Activated CD8-positive, alpha-beta memory T cell treated with anti-CD3 and anti-CD28 coated beads, Interleukin-2, amount 10 ng/mL, durations not matched to agents 7 days and 5 days (primary cell): ENCODE data around the gene TMEM50B. TPM values are rescaled to one million over a fixed set of nuclear protein-coding genes. Genes with fewer than 3 reads are reported as not detected.
"Not testable (repeated sequence)": the region's sequence is repeated elsewhere in the genome, so short reads cannot be mapped to it uniquely, and the experiment has no call there.

Experiments
- ATAC-seq: fragments of 150-1000 bp; cut with Tn5 transposase; one replicate; pipeline ENCODE4 v1.10.0; 2021; ENCODE audit warnings: moderate library complexity
- CTCF ChIA-PET: fragments of 350-600 bp; sonication (Branson Sonifier 250); formaldehyde crosslinking; loops from one replicate; lab custom pipeline; 2021; ENCODE audit warnings: antibody characterized with exemption; lab: Charles Lee
- DNase-seq: peaks from one replicate; pipeline ENCODE4 v3.0.0-alpha.2; 2020
- H3K27ac Mint-ChIP-seq: one replicate; pipeline ENCODE4 v1.8.0; 2021; ENCODE audit warnings: mild to moderate bottlenecking, mixed read lengths
- H3K27me3 Mint-ChIP-seq: one replicate; pipeline ENCODE4 v1.8.0; 2021; ENCODE audit warnings: mixed read lengths
- H3K36me3 Mint-ChIP-seq: one replicate; pipeline ENCODE4 v1.8.0; 2021; ENCODE audit warnings: mild to moderate bottlenecking, mixed read lengths
- H3K4me1 Mint-ChIP-seq: one replicate; pipeline ENCODE4 v1.8.0; 2021; ENCODE audit warnings: mixed read lengths
- H3K4me3 Mint-ChIP-seq: one replicate; pipeline ENCODE4 v1.8.0; 2021; ENCODE audit warnings: mild to moderate bottlenecking, moderate library complexity, mixed read lengths
- H3K9me3 Mint-ChIP-seq: one replicate; pipeline ENCODE4 v1.8.0; 2022; ENCODE audit warnings: low read depth, mixed read lengths
- total RNA-seq, 2 experiments: library from RNA; stranded (reverse); gene quantifications; one replicate each; pipeline ENCODE4 v1.2.3, GENCODE V29; 2021

TMEM50B gene
- total RNA-seq, 2 experiments from 2014 or later, result 23.6 to 32.7 TPM

- not testable (repeated sequence) for DNase-seq, H3K27me3 Mint-ChIP-seq, H3K9me3 Mint-ChIP-seq, H3K27ac Mint-ChIP-seq, H3K4me1 Mint-ChIP-seq, ATAC-seq, H3K4me3 Mint-ChIP-seq
- peaks cover 15% of the 10 kb centered on the region for H3K36me3 Mint-ChIP-seq
- CTCF ChIA-PET, result interaction anchor here (1.8 kb wide), 1 partner anchor 24 kb away, joined by 5 read pairs; no protein-coding TSS in a partner anchor
These were observed 10.6 kb downstream of the TMEM50B start for GRCh38 chr21:33469183-33469582.

- no peak overlapping the region for H3K4me3 Mint-ChIP-seq
- peaks cover 7% of the 10 kb centered on the region for H3K36me3 Mint-ChIP-seq
- DNase-seq, result no peak
- H3K27me3 Mint-ChIP-seq, result no peaks in the 10 kb centered on the region
- H3K4me1 Mint-ChIP-seq, result no peaks in the 10 kb centered on the region
- no peak overlapping the region for H3K27ac Mint-ChIP-seq
- no peak for ATAC-seq
- H3K9me3 Mint-ChIP-seq, result no peaks in the 10 kb centered on the region
- CTCF ChIA-PET, result interaction anchor here (1.8 kb wide), 1 partner anchor 17 kb away, joined by 6 read pairs; no protein-coding TSS in a partner anchor
These were observed 18.1 kb downstream of the TMEM50B start for GRCh38 chr21:33461538-33462250.

- Mint-ChIP-seq H3K36me3 (peaks cover 6% of the 10 kb centered on the region), H3K27me3 (no peaks in the 10 kb centered on the region), H3K27ac (no peak overlapping the region), H3K4me1 (no peaks in the 10 kb centered on the region), H3K9me3 (no peaks in the 10 kb centered on the region), H3K4me3 (no peak overlapping the region)
- CTCF ChIA-PET, result interaction anchor here (0.6 kb wide), 1 partner anchor 361 kb away, joined by 6 read pairs; no protein-coding TSS in a partner anchor
- ATAC-seq (no peak), DNase-seq (no peak)
These were observed 20.9 kb downstream of the TMEM50B start for GRCh38 chr21:33458861-33459260.

GRCh38 chr21:33455686-33456446 is 23.9 kb downstream of the TMEM50B start:
- Mint-ChIP-seq H3K27me3 (no peaks in the 10 kb centered on the region), H3K9me3 (no peaks in the 10 kb centered on the region), H3K4me3 (no peak overlapping the region), H3K27ac (no peak overlapping the region), H3K36me3 (peaks cover 16% of the 10 kb centered on the region), H3K4me1 (no peaks in the 10 kb centered on the region)
- ATAC-seq (no peak), DNase-seq (no peak)
- CTCF ChIA-PET, result interaction anchor here (1.3 to 1.5 kb wide), 2 partner anchors 11 to 95 kb away, joined by 5 to 7 read pairs; no protein-coding TSS in a partner anchor

- CTCF ChIA-PET, result interaction anchor here (1.2 to 1.5 kb wide), 3 partner anchors 67 to 255 kb away, joined by 3 to 4 read pairs (median 3); no protein-coding TSS in a partner anchor
- Mint-ChIP-seq H3K4me3 (no peak overlapping the region), H3K9me3 (no peaks in the 10 kb centered on the region), H3K36me3 (peaks cover 15% of the 10 kb centered on the region), H3K27me3 (no peaks in the 10 kb centered on the region), H3K4me1 (no peaks in the 10 kb centered on the region), H3K27ac (no peak overlapping the region)
- DNase-seq (no peak), ATAC-seq (no peak)
These were observed 27.4 kb downstream of the TMEM50B start for GRCh38 chr21:33452362-33452761.

- H3K4me1 Mint-ChIP-seq, result no peaks in the 10 kb centered on the region
- peaks cover 15% of the 10 kb centered on the region for H3K36me3 Mint-ChIP-seq
- DNase-seq (no peak), ATAC-seq (no peak)
- no peaks in the 10 kb centered on the region for H3K9me3 Mint-ChIP-seq
- no peak overlapping the region for H3K4me3 Mint-ChIP-seq
- no peak overlapping the region for H3K27ac Mint-ChIP-seq
- H3K27me3 Mint-ChIP-seq, result no peaks in the 10 kb centered on the region
- CTCF ChIA-PET, result interaction anchor here (1.2 to 1.5 kb wide), 3 partner anchors 67 to 254 kb away, joined by 3 to 4 read pairs (median 3); no protein-coding TSS in a partner anchor
These were observed 28.1 kb downstream of the TMEM50B start for GRCh38 chr21:33451634-33452071.

GRCh38 chr21:33449616-33450015 is 30.2 kb downstream of the TMEM50B start:
- no peak overlapping the region for H3K4me3 Mint-ChIP-seq
- ATAC-seq, result no peak

GRCh38 chr21:33446620-33447019 is 33.2 kb downstream of the TMEM50B start:
- not testable (repeated sequence) for H3K4me1 Mint-ChIP-seq, H3K27ac Mint-ChIP-seq, ATAC-seq, H3K4me3 Mint-ChIP-seq, H3K27me3 Mint-ChIP-seq, DNase-seq, H3K36me3 Mint-ChIP-seq, H3K9me3 Mint-ChIP-seq
- CTCF ChIA-PET, result interaction anchor here (0.9 to 5.2 kb wide), 6 partner anchors 85 to 251 kb away, joined by 3 to 25 read pairs (median 5); no protein-coding TSS in a partner anchor

More at GRCh38 chr21:33449616-33450015, 30.2 kb downstream of the TMEM50B start:
- Mint-ChIP-seq H3K27me3 (no peaks in the 10 kb centered on the region), H3K36me3 (peaks cover 18% of the 10 kb centered on the region), H3K27ac (no peak overlapping the region), H3K9me3 (no peaks in the 10 kb centered on the region), H3K4me1 (peaks cover 3% of the 10 kb centered on the region)
- CTCF ChIA-PET, result interaction anchor here (1.0 to 1.8 kb wide), 3 partner anchors 65 to 252 kb away, joined by 3 to 6 read pairs (median 5); no protein-coding TSS in a partner anchor
- DNase-seq, result no peak

- ATAC-seq, result no peak
These were observed 35.3 kb downstream of the TMEM50B start for GRCh38 chr21:33444499-33444898.

GRCh38 chr21:33443194-33443593 is 36.6 kb downstream of the TMEM50B start:
- no peaks in the 10 kb centered on the region for H3K27me3 Mint-ChIP-seq
- CTCF ChIA-PET, result interaction anchor here (1.2 to 4.2 kb wide), 4 partner anchors 67 to 245 kb away, joined by 3 to 30 read pairs (median 16); no protein-coding TSS in a partner anchor
- no peaks in the 10 kb centered on the region for H3K9me3 Mint-ChIP-seq
- no peak for ATAC-seq
- no peak overlapping the region for H3K27ac Mint-ChIP-seq
- H3K4me3 Mint-ChIP-seq, result no peak overlapping the region
- no peak for DNase-seq
- H3K36me3 Mint-ChIP-seq, result peaks cover 7% of the 10 kb centered on the region
- H3K4me1 Mint-ChIP-seq, result peaks cover 3% of the 10 kb centered on the region

More at GRCh38 chr21:33444499-33444898, 35.3 kb downstream of the TMEM50B start:
- Mint-ChIP-seq H3K9me3 (no peaks in the 10 kb centered on the region), H3K27ac (no peak overlapping the region), H3K27me3 (no peaks in the 10 kb centered on the region), H3K4me3 (no peak overlapping the region), H3K36me3 (peaks cover 4% of the 10 kb centered on the region), H3K4me1 (peaks cover 3% of the 10 kb centered on the region)
- CTCF ChIA-PET, result interaction anchor here (0.6 to 5.2 kb wide), 35 partner anchors 9 to 504 kb away, joined by 3 to 30 read pairs (median 4); partner anchors contain the start of genes IFNAR1, IFNGR2 and IL10RB
- no peak for DNase-seq

GRCh38 chr21:33441489-33442477 is 38.0 kb downstream of the TMEM50B start:
- no peaks in the 10 kb centered on the region for H3K27me3 Mint-ChIP-seq
- no peak overlapping the region for H3K27ac Mint-ChIP-seq
- CTCF ChIA-PET, result interaction anchor here (1.0 to 4.2 kb wide), 4 partner anchors 66 to 245 kb away, joined by 3 to 14 read pairs (median 4); no protein-coding TSS in a partner anchor
- peaks cover 10% of the 10 kb centered on the region for H3K36me3 Mint-ChIP-seq
- no peaks in the 10 kb centered on the region for H3K9me3 Mint-ChIP-seq
- no peak overlapping the region for H3K4me3 Mint-ChIP-seq
- no peak for DNase-seq
- ATAC-seq, result no peak
- H3K4me1 Mint-ChIP-seq, result peaks cover 3% of the 10 kb centered on the region

- ATAC-seq, result no peak
- no peak for DNase-seq
- peaks cover 26% of the 10 kb centered on the region for H3K4me1 Mint-ChIP-seq
- no peaks in the 10 kb centered on the region for H3K27me3 Mint-ChIP-seq
- peaks cover 24% of the 10 kb centered on the region for H3K36me3 Mint-ChIP-seq
- H3K27ac Mint-ChIP-seq, result no peak overlapping the region
- H3K9me3 Mint-ChIP-seq, result no peaks in the 10 kb centered on the region
- CTCF ChIA-PET, result interaction anchor here (0.9 kb wide), 1 partner anchor 240 kb away, joined by 3 read pairs; no protein-coding TSS in a partner anchor
- H3K4me3 Mint-ChIP-seq, result no peak overlapping the region
These were observed 42.6 kb downstream of the TMEM50B start for GRCh38 chr21:33437140-33437539.
